Karpas-422 (cell line): ENCODE data around the gene NBPF3. TPM values are rescaled to one million over a fixed set of nuclear protein-coding genes. Genes with fewer than 3 reads are reported as not detected.
A peak's percentile ranks its signal among the peaks of the same experiment; 100 is the strongest.

Source experiments
- DNase-seq: peaks from one replicate; pipeline ENCODE4 v3.0.0-alpha.2; 2015
- H2AFZ ChIP-seq: fragments of 200-600 bp; sonication (generic); 2 replicates; pipeline ENCODE4 v1.6.1; 2014; ENCODE audit warnings: antibody characterized with exemption, low read length, mixed read lengths
- H3K27ac ChIP-seq: fragments of 200-600 bp; sonication (generic); 2 replicates; pipeline ENCODE4 v1.5.1; 2014; ENCODE audit warnings: mild to moderate bottlenecking, low read length, moderate library complexity
- H3K27me3 ChIP-seq: fragments of 200-600 bp; sonication (generic); 2 replicates; pipeline ENCODE4 v1.6.1; 2014; ENCODE audit warnings: low read length, mixed read lengths
- H3K36me3 ChIP-seq: fragments of 200-600 bp; sonication (generic); 2 replicates; pipeline ENCODE4 v1.6.1; 2014; ENCODE audit warnings: low read length, mixed read lengths; ENCODE audit not compliant: insufficient read depth
- H3K4me1 ChIP-seq: fragments of 200-600 bp; sonication (generic); 2 replicates; pipeline ENCODE4 v1.6.1; 2014; ENCODE audit warnings: mild to moderate bottlenecking, low read length, mixed read lengths
- H3K4me2 ChIP-seq: fragments of 200-600 bp; sonication (generic); 2 replicates; pipeline ENCODE4 v1.6.1; 2014; ENCODE audit warnings: low read length, low read depth, mild to moderate bottlenecking; ENCODE audit not compliant: poor library complexity, severe bottlenecking
- H3K4me3 ChIP-seq: fragments of 200-600 bp; sonication (generic); 2 replicates; pipeline ENCODE4 v1.5.1; 2014; ENCODE audit warnings: mild to moderate bottlenecking, antibody characterized with exemption, low read length, mixed read lengths
- H3K79me2 ChIP-seq: fragments of 200-600 bp; sonication (generic); 2 replicates; pipeline ENCODE4 v1.6.1; 2014; ENCODE audit warnings: mild to moderate bottlenecking, low read length, mixed read lengths
- H3K9ac ChIP-seq: fragments of 200-600 bp; sonication (generic); 2 replicates; pipeline ENCODE4 v1.6.0; 2014; ENCODE audit warnings: low read length
- H3K9me2 ChIP-seq: fragments of 200-600 bp; sonication (generic), shearing (Covaris generic); replicated peaks from 2 replicates; pipeline ENCODE4 v1.6.0; 2014; ENCODE audit warnings: mild to moderate bottlenecking, low read length, moderate library complexity; ENCODE audit not compliant: insufficient read depth
- H3K9me3 ChIP-seq: fragments of 300-700, 200-600 bp; sonication (generic); 2 replicates; pipeline ENCODE4 v1.6.1; 2014; ENCODE audit warnings: low read length, mixed read lengths
- H4K20me1 ChIP-seq: fragments of 200-600 bp; sonication (generic); 2 replicates; pipeline ENCODE4 v1.6.1; 2014; ENCODE audit warnings: mild to moderate bottlenecking, antibody characterized with exemption, low read length, low read depth; ENCODE audit not compliant: insufficient read depth
- total RNA-seq: library from RNA; depleted of rRNA; stranded (reverse); fragments of >200 nt; shearing (Covaris generic); gene quantifications from 2 replicates; pipeline ENCODE4 v1.2.3, GENCODE V29; 2014; ENCODE audit warnings: low replicate concordance

The NBPF3 gene
- total RNA-seq, 1 experiment from 2014 or later, result 3.6 TPM

DNA sequence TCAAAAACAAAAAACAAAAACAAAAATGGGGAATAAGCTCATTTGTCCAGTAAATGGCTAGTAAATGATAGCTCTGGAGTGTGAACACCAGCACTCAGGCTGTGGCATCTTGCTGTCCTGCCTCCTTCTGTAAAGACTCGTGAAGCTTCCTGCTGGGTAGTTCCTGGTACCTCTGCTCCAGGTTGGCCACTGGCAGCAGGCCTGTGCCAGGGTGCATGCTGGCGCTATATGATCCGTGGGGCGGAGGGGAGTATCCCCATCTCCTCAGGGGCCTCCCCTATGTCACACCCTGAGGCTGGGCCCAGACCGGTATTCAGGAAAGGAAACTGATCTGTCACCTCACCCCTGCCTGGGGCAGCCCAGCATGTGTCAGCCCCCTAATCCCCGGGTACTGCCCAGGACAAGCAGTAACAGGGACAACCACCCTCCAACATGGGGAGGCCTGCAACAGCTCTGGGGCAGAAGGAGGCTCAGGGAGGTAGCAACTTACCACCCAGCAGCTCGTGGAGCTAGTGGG lies 83.4 kb downstream of the NBPF3 start:
- no peak overlapping the region for H2AFZ ChIP-seq
- no peaks in the 10 kb centered on the region for H3K9me3 ChIP-seq
- H3K27me3 ChIP-seq, result no peaks in the 10 kb centered on the region
- peaks cover 83% of the 10 kb centered on the region for H3K4me1 ChIP-seq
- peak overlapping the region; percentile 65 for H3K9ac ChIP-seq
- H3K79me2 ChIP-seq, result no peaks in the 10 kb centered on the region
- H3K27ac ChIP-seq, result peak overlapping the region; percentile 83
- H3K4me3 ChIP-seq, result peak overlapping the region; percentile 38; the same call in 1 of the 2 replicates
- peak overlapping the region; percentile 60 for H3K4me2 ChIP-seq
- no peak for DNase-seq
- no peaks in the 10 kb centered on the region for H3K36me3 ChIP-seq
- no peaks in the 10 kb centered on the region for H4K20me1 ChIP-seq
- H3K9me2 ChIP-seq, result no peaks in the 10 kb centered on the region

DNA sequence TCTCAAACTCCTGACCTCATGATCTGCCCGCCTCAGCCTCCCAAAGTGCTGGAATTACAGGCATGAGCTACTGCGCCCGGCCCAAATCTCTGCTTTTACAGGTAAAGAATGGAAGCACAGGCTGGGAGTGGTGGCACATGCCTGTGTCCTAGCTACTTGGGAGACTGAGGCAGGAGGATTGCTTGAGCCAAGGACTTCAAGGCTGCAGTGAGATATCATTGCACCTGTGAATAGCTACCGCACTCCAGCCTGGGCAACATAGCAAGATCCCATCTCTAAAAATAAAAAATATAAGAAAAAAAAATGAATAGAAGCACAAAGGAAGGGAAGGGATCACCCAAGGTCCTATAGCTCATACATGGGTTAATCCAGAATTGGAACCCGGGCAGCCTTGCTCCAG lies 84.3 kb downstream of the NBPF3 start:
- Histone ChIP-seq H3K4me3 (peak overlapping the region; percentile 25; the same call in 1 of the 2 replicates), H3K9me2 (no peaks in the 10 kb centered on the region), H3K27ac (peak overlapping the region; percentile 83), H3K9ac (peak overlapping the region; percentile 51), H2AFZ (no peak overlapping the region), H3K9me3 (no peaks in the 10 kb centered on the region), H3K4me2 (peak overlapping the region; percentile 59), H3K4me1 (peaks cover 75% of the 10 kb centered on the region), H3K27me3 (no peaks in the 10 kb centered on the region), H3K79me2 (no peaks in the 10 kb centered on the region), H4K20me1 (no peaks in the 10 kb centered on the region), H3K36me3 (no peaks in the 10 kb centered on the region)
- DNase-seq, result no peak

DNA sequence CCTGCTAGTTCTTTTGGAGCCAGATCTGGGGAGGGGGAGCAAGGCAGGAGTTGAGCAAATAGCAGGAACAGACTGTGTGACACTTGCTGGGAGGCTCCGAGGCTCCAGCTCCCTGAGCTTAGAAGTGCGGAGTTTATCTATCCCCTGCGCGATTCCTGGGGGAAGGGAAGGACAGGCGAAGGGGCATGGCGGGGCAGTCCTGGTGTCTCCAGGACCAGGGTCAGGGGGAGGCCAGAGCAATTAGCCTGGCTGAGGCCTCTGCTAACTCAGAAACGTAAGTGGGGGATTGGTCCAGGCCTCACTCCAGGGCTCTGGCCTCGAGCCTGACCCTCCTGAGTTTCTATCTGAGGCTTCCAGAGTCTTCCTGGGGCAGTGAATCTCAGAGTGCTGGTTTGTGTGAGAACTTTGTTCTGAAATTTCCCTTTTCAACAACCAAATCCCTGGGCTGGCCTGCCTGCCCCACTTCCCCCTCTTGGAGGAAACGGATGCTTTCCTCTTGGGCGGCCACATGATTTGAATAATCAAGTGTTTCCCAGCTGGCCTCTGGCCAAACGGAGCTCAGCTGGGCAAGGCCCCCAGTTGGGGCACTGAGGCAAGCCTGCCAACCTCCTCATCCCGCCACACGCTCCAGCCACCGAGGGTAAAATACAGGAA lies 84.9 kb downstream of the NBPF3 start:
- H4K20me1 ChIP-seq, result no peaks in the 10 kb centered on the region
- peak overlapping the region; percentile 83 for H3K27ac ChIP-seq
- H3K27me3 ChIP-seq, result no peaks in the 10 kb centered on the region
- H3K9me3 ChIP-seq, result no peaks in the 10 kb centered on the region
- peak overlapping the region; percentile 59 for H3K4me2 ChIP-seq
- H3K9me2 ChIP-seq, result no peaks in the 10 kb centered on the region
- H3K9ac ChIP-seq, result peak overlapping the region; percentile 51
- H2AFZ ChIP-seq, result no peak overlapping the region
- no peaks in the 10 kb centered on the region for H3K36me3 ChIP-seq
- H3K4me1 ChIP-seq, result peaks cover 69% of the 10 kb centered on the region
- H3K79me2 ChIP-seq, result no peaks in the 10 kb centered on the region
- peak; percentile 78 for DNase-seq
- peak overlapping the region; percentile 25; the same call in 1 of the 2 replicates for H3K4me3 ChIP-seq

DNA sequence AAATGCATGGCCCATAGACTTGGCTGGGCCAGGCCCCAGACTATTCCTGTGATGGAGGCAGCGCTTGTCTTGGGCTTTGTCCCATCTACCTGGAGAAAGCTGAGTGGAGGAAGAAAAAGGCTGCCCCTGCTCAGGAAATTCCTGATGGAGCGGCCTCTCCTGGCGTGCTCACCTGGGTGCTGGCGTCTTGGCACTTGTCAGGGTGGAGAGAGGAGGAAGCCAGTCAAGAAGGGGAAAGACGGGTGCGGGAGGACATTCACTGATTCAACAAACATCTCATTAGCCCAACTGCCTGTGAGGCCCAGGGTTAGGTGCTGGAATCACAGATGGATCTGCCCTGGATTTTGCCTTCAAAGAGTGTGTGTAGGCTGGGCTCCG lies 85.4 kb downstream of the NBPF3 start:
- Histone ChIP-seq H3K4me3 (peak overlapping the region; percentile 25; the same call in 1 of the 2 replicates), H3K4me2 (peak overlapping the region; percentile 59), H3K9ac (peak overlapping the region; percentile 51), H3K27ac (peak overlapping the region; percentile 83), H3K27me3 (no peaks in the 10 kb centered on the region), H3K79me2 (no peaks in the 10 kb centered on the region), H4K20me1 (no peaks in the 10 kb centered on the region), H2AFZ (no peak overlapping the region), H3K9me2 (no peaks in the 10 kb centered on the region), H3K36me3 (no peaks in the 10 kb centered on the region), H3K9me3 (no peaks in the 10 kb centered on the region), H3K4me1 (peaks cover 63% of the 10 kb centered on the region)
- no peak for DNase-seq

DNA sequence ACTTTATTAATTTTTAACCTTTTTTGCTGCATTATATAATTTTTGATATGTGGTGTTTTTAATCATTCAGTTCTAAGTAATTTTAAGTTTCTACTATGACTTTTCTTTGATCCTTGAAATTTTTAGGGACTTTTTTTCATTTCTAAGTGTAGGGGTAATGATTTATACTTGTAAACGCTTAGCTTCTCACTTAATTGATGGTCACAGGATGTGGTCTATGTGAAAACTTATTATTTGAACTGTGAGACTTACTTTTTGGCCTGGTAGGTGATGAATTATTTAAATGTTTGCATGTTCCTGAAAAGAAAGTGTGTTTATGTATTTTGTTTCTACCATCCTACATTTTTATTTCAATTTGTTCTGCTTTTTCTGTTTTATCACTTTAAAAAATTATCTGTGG lies 86.5 kb downstream of the NBPF3 start:
- no peak overlapping the region for H3K4me2 ChIP-seq
- no peaks in the 10 kb centered on the region for H3K9me2 ChIP-seq
- no peaks in the 10 kb centered on the region for H3K9me3 ChIP-seq
- no peak overlapping the region for H2AFZ ChIP-seq
- no peak overlapping the region for H3K9ac ChIP-seq
- no peak overlapping the region for H3K4me3 ChIP-seq
- no peaks in the 10 kb centered on the region for H3K36me3 ChIP-seq
- no peak for DNase-seq
- H3K27me3 ChIP-seq, result no peaks in the 10 kb centered on the region
- H4K20me1 ChIP-seq, result no peaks in the 10 kb centered on the region
- peaks cover 56% of the 10 kb centered on the region for H3K4me1 ChIP-seq
- no peaks in the 10 kb centered on the region for H3K79me2 ChIP-seq
- H3K27ac ChIP-seq, result no peak overlapping the region

DNA sequence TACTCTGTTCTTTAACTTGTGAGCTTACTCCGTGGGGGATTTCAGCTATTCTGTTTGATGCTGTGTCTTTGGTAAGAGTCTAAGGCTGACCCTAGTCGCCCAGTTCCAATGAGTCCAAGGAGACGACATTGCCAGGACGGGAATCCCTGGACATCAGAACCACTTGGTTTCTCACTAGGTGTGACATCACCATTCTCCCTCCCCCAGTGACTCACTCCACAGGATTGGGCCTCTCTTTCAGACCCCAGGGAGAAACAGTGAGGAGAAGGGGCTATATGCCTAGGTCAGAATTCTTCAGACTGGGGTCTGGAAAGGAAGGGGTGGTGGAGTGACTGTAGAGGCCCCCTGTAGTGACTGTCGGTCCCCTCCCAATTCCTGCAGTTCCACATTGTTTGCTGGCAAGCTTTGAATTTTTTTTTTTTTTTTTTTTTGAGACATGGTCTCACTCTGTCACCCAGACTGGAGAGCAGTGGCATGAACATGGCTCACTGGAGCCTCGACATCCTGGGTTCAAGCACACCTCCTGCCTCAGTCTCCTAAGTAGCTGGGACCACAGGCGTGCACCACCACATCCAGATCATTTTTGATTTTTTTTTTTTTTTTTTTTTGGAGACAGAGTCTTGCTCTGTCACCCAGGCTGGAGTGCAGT lies 90.6 kb downstream of the NBPF3 start:
- Histone ChIP-seq H3K36me3 (no peaks in the 10 kb centered on the region), H3K27me3 (no peaks in the 10 kb centered on the region), H3K4me2 (no peak overlapping the region), H3K9me3 (no peaks in the 10 kb centered on the region), H3K79me2 (no peaks in the 10 kb centered on the region), H3K9me2 (no peaks in the 10 kb centered on the region), H3K4me3 (no peak overlapping the region), H4K20me1 (no peaks in the 10 kb centered on the region), H3K4me1 (peaks cover 50% of the 10 kb centered on the region), H3K27ac (no peak overlapping the region), H2AFZ (no peak overlapping the region), H3K9ac (no peak overlapping the region)
- no peak for DNase-seq

DNA sequence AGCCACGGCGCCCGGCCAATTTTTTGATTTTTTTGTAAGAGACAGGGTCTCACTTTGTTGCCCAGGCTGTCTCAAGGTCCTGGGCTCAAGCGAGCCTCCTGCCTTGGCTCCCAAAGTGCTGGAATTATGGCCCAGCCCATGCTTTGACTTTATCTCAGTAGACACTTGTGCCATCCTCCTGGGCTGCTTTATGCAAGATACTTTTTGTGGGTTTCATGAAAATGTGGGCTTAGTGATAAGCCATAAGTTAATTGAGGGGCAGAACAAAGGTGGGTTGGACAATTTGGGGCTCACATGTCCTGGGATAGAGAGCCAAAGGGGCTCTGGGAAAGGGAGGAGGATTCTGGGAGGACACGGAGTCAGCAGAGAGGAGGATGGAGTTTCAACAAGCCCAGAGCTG lies 91.3 kb downstream of the NBPF3 start:
- Histone ChIP-seq H3K27ac (no peak overlapping the region), H3K36me3 (no peaks in the 10 kb centered on the region), H4K20me1 (no peaks in the 10 kb centered on the region), H3K79me2 (no peaks in the 10 kb centered on the region), H3K9me3 (no peaks in the 10 kb centered on the region), H3K9me2 (no peaks in the 10 kb centered on the region), H2AFZ (no peak overlapping the region), H3K9ac (0 out of 2 replicates have a peak overlapping the region, but pooled peaks have one; percentile 18), H3K4me1 (peaks cover 50% of the 10 kb centered on the region), H3K4me2 (no peak overlapping the region), H3K4me3 (no peak overlapping the region), H3K27me3 (no peaks in the 10 kb centered on the region)
- no peak for DNase-seq

DNA sequence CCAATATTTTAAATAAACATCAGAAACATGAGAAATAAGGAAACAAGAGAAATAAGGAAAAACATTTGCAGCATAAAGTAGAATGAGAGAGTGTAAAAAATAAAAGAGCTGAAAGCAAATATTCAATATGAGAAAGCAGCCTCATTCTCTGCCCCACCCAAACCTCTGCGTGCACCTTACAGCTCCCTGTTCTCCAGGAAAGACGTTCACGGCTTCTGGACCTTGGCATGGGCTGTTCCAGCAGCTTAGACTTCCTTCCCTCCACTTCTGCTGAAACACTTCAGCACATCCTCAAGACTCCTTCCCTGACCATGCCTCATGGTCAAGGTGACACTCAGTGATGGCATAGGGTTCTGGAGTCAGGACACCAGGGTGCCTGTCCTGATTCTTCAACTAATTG lies 92.6 kb downstream of the NBPF3 start:
- no peak overlapping the region for H3K4me2 ChIP-seq
- H3K9me3 ChIP-seq, result no peaks in the 10 kb centered on the region

More for the DNA sequence above, 92.6 kb downstream of the NBPF3 start:
- Histone ChIP-seq H3K79me2 (no peaks in the 10 kb centered on the region), H3K9me2 (no peaks in the 10 kb centered on the region), H3K9ac (no peak overlapping the region), H3K36me3 (no peaks in the 10 kb centered on the region), H3K27ac (no peak overlapping the region), H3K4me1 (peaks cover 52% of the 10 kb centered on the region), H3K4me3 (no peak overlapping the region), H2AFZ (no peak overlapping the region), H3K27me3 (no peaks in the 10 kb centered on the region), H4K20me1 (no peaks in the 10 kb centered on the region)
- DNase-seq, result no peak
